T-cell (primary cell): ENCODE results near the gene ST14. TPM values are rescaled to one million over a fixed set of nuclear protein-coding genes. Genes with fewer than 3 reads are reported as not detected.

Source experiments
- ATAC-seq, 4 experiments: fragments of 200-7000 bp in 3 of 4; fragments of 150-1000 bp in 1 of 4; cut with Tn5 transposase; replicated peaks in 1 of 4; 1 replicate in 3 of 4; 2 replicates in 1 of 4; pipeline ENCODE4 v1.10.0; 2021; ENCODE audit warnings: moderate library complexity in 3 of 4, mild to moderate bottlenecking in 2 of 4, moderate number of reproducible peaks in 1 of 4
- CTCF ChIA-PET, 2 donors: fragments of 300-600 bp; sonication (Branson Sonifier 250); formaldehyde crosslinking; loops; one replicate each; lab custom pipeline; 2022; ENCODE audit warnings: antibody characterized with exemption in 2 of 2; lab: Charles Lee
- POLR2A ChIA-PET, 2 donors: fragments of 300-600 bp; sonication (Branson Sonifier 250); formaldehyde crosslinking; loops; one replicate each; lab custom pipeline; 2022; ENCODE audit warnings: antibody characterized with exemption in 2 of 2; lab: Charles Lee
- DNase-seq, 35 experiments: peaks; one replicate each; pipeline versions ENCODE4 v3.0.0 to v3.0.0-alpha.2; 2013 to 2023
- H3K27ac ChIP-seq: one replicate; pipeline ENCODE4 v1.5.1; 2013; ENCODE audit warnings: low read length
- H3K27me3 ChIP-seq, 2 experiments: replicated peaks in 1 of 2; 1 replicate in 1 of 2; 2 replicates in 1 of 2; pipeline versions ENCODE4 v1.6.1 to v1.7.0; 2013; ENCODE audit warnings: low read length in 1 of 2, mixed read lengths in 1 of 2; ENCODE audit not compliant: control insufficient read depth in 2 of 2, insufficient read depth in 2 of 2; ENCODE audit errors: extremely low read depth in 1 of 2
- H3K36me3 ChIP-seq, 2 donors: 1 replicate in 1 of 2; 2 replicates in 1 of 2; pipeline versions ENCODE4 v1.6.1 to v1.7.0; 2013; ENCODE audit warnings: low read length in 1 of 2; ENCODE audit not compliant: control insufficient read depth in 2 of 2, insufficient read depth in 1 of 2; ENCODE audit errors: extremely low read depth in 1 of 2
- H3K4me1 ChIP-seq, 2 experiments: 1 replicate in 1 of 2; 2 replicates in 1 of 2; pipeline versions ENCODE4 v1.6.1 to v1.7.0; 2013; ENCODE audit warnings: low read length in 2 of 2, mixed read lengths in 1 of 2; ENCODE audit not compliant: insufficient read depth in 2 of 2, control insufficient read depth in 1 of 2; ENCODE audit errors: extremely low read depth in 1 of 2
- H3K4me3 ChIP-seq, 2 donors: 1 replicate in 1 of 2; 2 replicates in 1 of 2; pipeline versions ENCODE4 v1.5.1 to v1.7.0; 2013; ENCODE audit warnings: mild to moderate bottlenecking in 2 of 2, low read length in 1 of 2, moderate library complexity in 1 of 2; ENCODE audit not compliant: control insufficient read depth in 1 of 2; ENCODE audit errors: extremely low read depth in 1 of 2
- H3K9me3 ChIP-seq: 2 replicates; pipeline ENCODE4 v1.7.0; 2013
- H3K27ac Mint-ChIP-seq, 2 donors: one replicate each; pipeline ENCODE4 v1.8.0; 2020 to 2021; ENCODE audit warnings: mild to moderate bottlenecking in 2 of 2, mixed read lengths in 2 of 2
- H3K27me3 Mint-ChIP-seq, 2 donors: one replicate each; pipeline ENCODE4 v1.8.0; 2021 to 2022; ENCODE audit warnings: mixed read lengths in 2 of 2
- H3K36me3 Mint-ChIP-seq: one replicate; pipeline ENCODE4 v1.8.0; 2021; ENCODE audit warnings: mixed read lengths
- H3K4me1 Mint-ChIP-seq, 3 donors: one replicate each; pipeline ENCODE4 v1.8.0; 2020 to 2022; ENCODE audit warnings: mixed read lengths in 3 of 3, mild to moderate bottlenecking in 1 of 3
- H3K4me3 Mint-ChIP-seq, 3 donors: one replicate each; pipeline ENCODE4 v1.8.0; 2020 to 2022; ENCODE audit warnings: mild to moderate bottlenecking in 3 of 3, mixed read lengths in 3 of 3, moderate library complexity in 3 of 3
- H3K9me3 Mint-ChIP-seq, 3 donors: one replicate each; pipeline ENCODE4 v1.8.0; 2020 to 2022; ENCODE audit warnings: mixed read lengths in 3 of 3
- WGBS: methylation state at CpG from one replicate; pipeline ENCODE4 v1.1.5; 2013; ENCODE audit warnings: missing lambda C conversion rate; ENCODE audit not compliant: insufficient coverage; 5-methylcytosine and 5-hydroxymethylcytosine counted together
- total RNA-seq, 35 experiments: library from RNA in 6 of 35; stranded (reverse) in 6 of 35; fragments of 120-200 nt in 1 of 35; gene quantifications; one replicate each; pipeline versions ENCODE4 v1.2.1 to v1.2.4 and lab custom pipeline; 2013 to 2026

Gene ST14
- total RNA-seq, 5 donors from 2014 or later (not counting 1 experiment from before 2014, with no cell fraction given), result 0.49 to 1.5 (median 0.82) TPM

- CTCF ChIA-PET, result no interaction called here
- POLR2A ChIA-PET, result no interaction called here
- WGBS, result 95% methylated on average over 8 of the region's 10 CpGs
- ATAC-seq (no peak), DNase-seq (no peak)
- no peaks in the 10 kb centered on the region for H3K36me3 Mint-ChIP-seq
- peaks cover 0 to 33% of the 10 kb centered on the region in 2 experiments for H3K27me3 ChIP-seq
- peaks cover 0 to 2% (median 0%) of the 10 kb centered on the region in 3 donors for H3K4me1 Mint-ChIP-seq
- H3K27me3 Mint-ChIP-seq, result peaks cover 6 to 13% of the 10 kb centered on the region in 2 donors
- H3K4me1 ChIP-seq, result no peaks in the 10 kb centered on the region
- no peak overlapping the region for H3K27ac Mint-ChIP-seq
- H3K4me3 Mint-ChIP-seq, result no peak overlapping the region
- H3K36me3 ChIP-seq, result no peaks in the 10 kb centered on the region
- no peak overlapping the region for H3K4me3 ChIP-seq
- no peak overlapping the region for H3K27ac ChIP-seq
- H3K9me3 Mint-ChIP-seq, result peaks cover 5 to 6% (median 6%) of the 10 kb centered on the region in 3 donors
- H3K9me3 ChIP-seq, result no peaks in the 10 kb centered on the region
Measured at GRCh38 chr11:130177782-130178181, 18.2 kb downstream of the ST14 start.

DNA sequence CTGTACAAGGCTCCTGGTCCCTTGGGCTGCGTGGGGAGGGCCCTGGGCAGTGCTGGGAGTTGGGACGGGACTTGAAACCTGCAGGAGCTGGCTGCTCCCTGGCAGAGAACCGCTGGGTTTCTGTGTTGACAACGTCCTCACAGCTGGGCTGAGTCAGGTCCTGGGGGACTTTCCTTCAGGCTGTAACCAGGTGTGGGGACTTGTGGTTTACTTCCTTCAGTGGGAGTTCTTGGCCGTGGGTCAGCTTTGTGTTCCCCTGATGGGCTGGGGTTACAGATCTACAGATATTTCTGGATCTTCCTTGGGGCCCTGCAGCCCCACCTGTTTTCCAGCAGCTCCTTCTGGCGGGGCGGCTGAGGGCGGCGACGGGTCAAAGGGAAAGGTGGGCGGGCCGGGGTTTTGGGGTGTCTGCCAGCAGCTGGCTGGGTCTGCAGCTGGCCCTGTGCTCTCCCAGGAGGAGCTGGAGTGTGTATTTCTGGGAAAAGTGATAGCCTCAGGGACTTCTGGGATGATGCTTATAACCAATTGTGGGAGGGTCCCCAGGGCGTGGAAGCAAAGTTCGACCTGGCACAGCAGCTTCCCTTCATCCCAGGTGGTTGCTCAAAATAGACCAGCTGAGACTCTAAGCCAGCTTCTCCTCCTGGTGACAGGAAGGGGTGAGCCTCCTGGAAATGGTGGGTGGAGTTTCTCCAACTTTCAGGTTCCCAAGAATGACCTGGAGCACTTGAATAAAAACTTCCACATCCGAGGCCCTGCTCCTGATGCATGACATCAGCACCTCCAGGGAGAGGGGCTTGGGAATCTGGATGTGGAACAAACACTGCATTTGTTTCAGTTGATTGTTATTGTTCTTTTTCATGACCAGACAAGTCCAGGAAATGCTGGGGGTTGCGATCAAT, 19.1 kb downstream of the ST14 start:
- no peak overlapping the region for H3K4me3 Mint-ChIP-seq
- ChIA-PET CTCF (no interaction called here), POLR2A (interaction anchor here in 1 of 2 donors (0.7 kb wide), 1 partner anchor 691 kb away, joined by 3 read pairs; no protein-coding TSS in a partner anchor)
- H3K9me3 Mint-ChIP-seq, result peaks cover 5 to 6% (median 6%) of the 10 kb centered on the region in 3 donors
- H3K27ac Mint-ChIP-seq, result no peak overlapping the region
- Histone ChIP-seq H3K9me3 (no peaks in the 10 kb centered on the region), H3K27ac (no peak overlapping the region), H3K36me3 (no peaks in the 10 kb centered on the region), H3K4me1 (no peaks in the 10 kb centered on the region), H3K4me3 (no peak overlapping the region), H3K27me3 (peaks cover 0 to 33% of the 10 kb centered on the region in 2 experiments)
- ATAC-seq, result no peak
- WGBS, result 62% methylated on average over 6 of the region's 16 CpGs
- no peaks in the 10 kb centered on the region for H3K36me3 Mint-ChIP-seq
- peaks cover 0 to 2% (median 0%) of the 10 kb centered on the region in 3 donors for H3K4me1 Mint-ChIP-seq
- no peak for DNase-seq
- peaks cover 8 to 11% of the 10 kb centered on the region in 2 donors for H3K27me3 Mint-ChIP-seq

GRCh38 chr11:130179396-130180306, 20.1 kb downstream of the ST14 start:
- Histone ChIP-seq H3K27ac (no peak overlapping the region), H3K36me3 (no peaks in the 10 kb centered on the region), H3K4me1 (no peaks in the 10 kb centered on the region), H3K27me3 (peaks cover 0 to 33% of the 10 kb centered on the region in 2 experiments), H3K9me3 (no peaks in the 10 kb centered on the region), H3K4me3 (no peak overlapping the region)
- Mint-ChIP-seq H3K4me3 (no peak overlapping the region), H3K27me3 (peaks cover 9 to 13% of the 10 kb centered on the region in 2 donors), H3K27ac (no peak overlapping the region), H3K4me1 (peaks cover 0 to 2% (median 0%) of the 10 kb centered on the region in 3 donors), H3K36me3 (no peaks in the 10 kb centered on the region), H3K9me3 (peaks cover 4 to 6% (median 4%) of the 10 kb centered on the region in 3 donors)
- no peak for DNase-seq
- POLR2A ChIA-PET, result interaction anchor here in 1 of 2 donors (0.6 kb wide), 1 partner anchor 276 kb away, joined by 5 read pairs; no protein-coding TSS in a partner anchor
- CTCF ChIA-PET, result no interaction called here
- WGBS, result 83% methylated on average over 18 of the region's 21 CpGs
- ATAC-seq, result no peak

DNA sequence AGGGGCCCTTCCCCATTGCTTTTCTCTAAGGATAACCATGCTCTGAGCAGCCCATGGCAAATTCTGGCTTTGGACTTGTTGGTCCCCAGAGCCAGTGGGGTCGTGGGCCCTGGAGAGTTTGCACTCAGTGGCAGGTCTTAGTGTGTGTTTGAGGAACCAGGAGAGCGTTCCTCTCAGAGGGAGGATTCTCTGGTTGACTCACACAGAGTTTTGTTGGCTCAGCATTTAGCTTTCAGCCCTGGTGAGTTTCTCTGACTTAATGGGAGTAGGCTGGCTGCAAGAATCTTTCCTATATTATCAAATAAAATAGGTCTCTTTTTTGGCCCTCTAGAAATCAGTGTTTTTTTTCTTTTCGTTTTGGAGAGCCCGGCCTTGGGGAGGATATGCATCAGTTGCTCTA, 20.9 kb downstream of the ST14 start:
- ChIA-PET CTCF (no interaction called here), POLR2A (no interaction called here)
- no peaks in the 10 kb centered on the region for H3K4me1 ChIP-seq
- H3K27ac Mint-ChIP-seq, result no peak overlapping the region
- peaks cover 0 to 33% of the 10 kb centered on the region in 2 experiments for H3K27me3 ChIP-seq
- peaks cover 5 to 13% of the 10 kb centered on the region in 2 donors for H3K27me3 Mint-ChIP-seq
- H3K27ac ChIP-seq, result no peak overlapping the region
- no peaks in the 10 kb centered on the region for H3K9me3 ChIP-seq
- H3K36me3 Mint-ChIP-seq, result no peaks in the 10 kb centered on the region
- no peak overlapping the region for H3K4me3 Mint-ChIP-seq
- H3K4me3 ChIP-seq, result no peak overlapping the region
- 29% methylated on average over 1 of the region's 4 CpGs for WGBS
- H3K36me3 ChIP-seq, result no peaks in the 10 kb centered on the region
- ATAC-seq (no peak), DNase-seq (no peak)
- no peaks in the 10 kb centered on the region for H3K9me3 Mint-ChIP-seq
- H3K4me1 Mint-ChIP-seq, result peaks cover 0 to 2% (median 0%) of the 10 kb centered on the region in 3 donors

GRCh38 chr11:130180896-130181294, 21.3 kb downstream of the ST14 start:
- Mint-ChIP-seq H3K36me3 (no peaks in the 10 kb centered on the region), H3K9me3 (no peaks in the 10 kb centered on the region), H3K27me3 (peaks cover 5 to 13% of the 10 kb centered on the region in 2 donors), H3K27ac (no peak overlapping the region), H3K4me1 (peaks cover 0 to 2% (median 0%) of the 10 kb centered on the region in 3 donors), H3K4me3 (no peak overlapping the region)
- DNase-seq (no peak), ATAC-seq (no peak)
- H3K36me3 ChIP-seq, result no peaks in the 10 kb centered on the region
- ChIA-PET POLR2A (no interaction called here), CTCF (no interaction called here)
- H3K27ac ChIP-seq, result no peak overlapping the region
- H3K4me1 ChIP-seq, result no peaks in the 10 kb centered on the region
- no peak overlapping the region for H3K4me3 ChIP-seq
- WGBS, result 93% methylated on average over 3 of the region's 8 CpGs
- peaks cover 0 to 33% of the 10 kb centered on the region in 2 experiments for H3K27me3 ChIP-seq
- H3K9me3 ChIP-seq, result no peaks in the 10 kb centered on the region
